HEK293 (cell line): ENCODE results near the gene BECN2.

Experiments used
- CTCF ChIA-PET: fragments of 350-600 bp; formaldehyde crosslinking; extraction: SDS; loops from one replicate; lab custom pipeline; 2021; ENCODE audit warnings: antibody characterized with exemption; lab: Yijun Ruan, JAX
- POLR2A ChIA-PET: fragments of 300-600 bp; formaldehyde crosslinking; extraction: SDS; loops from one replicate; lab custom pipeline; 2020; ENCODE audit warnings: antibody characterized with exemption, inconsistent platforms; lab: Yijun Ruan, JAX
- H3K27ac ChIP-seq: fragments of 200-500 bp; sonication (Bioruptor generic); 2 replicates; pipeline ENCODE4 v1.5.1; 2014; ENCODE audit warnings: low read depth, low read length, control low read depth, inconsistent platforms; ENCODE audit errors: extremely low read depth
- H3K36me3 ChIP-seq, 2 experiments: fragments of 200-500 bp in 1 of 2; sonication (Bioruptor generic) in 1 of 2; 1 replicate in 1 of 2; 2 replicates in 1 of 2; pipeline ENCODE4 v1.5.1; 2014 to 2017; ENCODE audit warnings: inconsistent platforms in 2 of 2, low read length in 2 of 2; ENCODE audit not compliant: control insufficient read depth in 2 of 2, insufficient read depth in 1 of 2
- H3K4me1 ChIP-seq: fragments of 200-500 bp; sonication (Bioruptor generic); 2 replicates; pipeline ENCODE4 v1.5.1; 2014; ENCODE audit warnings: mild to moderate bottlenecking, low read length, inconsistent platforms; ENCODE audit not compliant: control insufficient read depth, insufficient read depth
- H3K4me3 ChIP-seq: 2 replicates; pipeline ENCODE4 v1.5.1; 2011; ENCODE audit warnings: low read depth, mild to moderate bottlenecking, control low read depth, low read length, moderate library complexity
- H3K9me3 ChIP-seq: fragments of 200-500 bp; sonication (Bioruptor generic); 2 replicates; pipeline ENCODE4 v1.5.1; 2014; ENCODE audit warnings: low read depth, low read length, inconsistent platforms; ENCODE audit not compliant: control insufficient read depth, insufficient read depth
- GFI1B ChIP-seq: fragments of 450-650 bp; formaldehyde crosslinking; IDR thresholded peaks from 2 replicates; pipeline ENCODE4 v1.5.1; 2016; ENCODE audit warnings: missing biosample characterization, missing genetic modification characterization
- SETDB1 ChIP-seq: IDR thresholded peaks from one replicate; pipeline ENCODE4 v1.6.1; 2017; ENCODE audit warnings: mild to moderate bottlenecking, low read length, moderate library complexity, mixed read lengths; ENCODE audit not compliant: insufficient read length
- YY2 ChIP-seq: fragments of 450-650 bp; formaldehyde crosslinking; IDR thresholded peaks from 2 replicates; pipeline ENCODE4 v1.5.1; 2016; ENCODE audit warnings: missing biosample characterization, missing genetic modification characterization
- ZBTB21 ChIP-seq: fragments of 450-650 bp; formaldehyde crosslinking; IDR thresholded peaks from 2 replicates; pipeline ENCODE4 v1.5.1; 2017; ENCODE audit warnings: missing biosample characterization, missing genetic modification characterization
- ZFP3 ChIP-seq: fragments of 450-650 bp; formaldehyde crosslinking; IDR thresholded peaks from 2 replicates; pipeline ENCODE4 v1.5.1; 2016; ENCODE audit warnings: low read depth, missing biosample characterization, missing genetic modification characterization
- ZNF132 ChIP-seq: fragments of 450-650 bp; formaldehyde crosslinking; IDR thresholded peaks from 2 replicates; pipeline ENCODE4 v1.5.1; 2017; ENCODE audit warnings: missing biosample characterization, missing genetic modification characterization, borderline replicate concordance
- ZNF2 ChIP-seq: fragments of 450-650 bp; formaldehyde crosslinking; IDR thresholded peaks from 2 replicates; pipeline ENCODE4 v1.5.1; 2016; ENCODE audit warnings: missing biosample characterization, missing genetic modification characterization
- ZNF24 ChIP-seq: fragments of 450-650 bp; formaldehyde crosslinking; IDR thresholded peaks from 2 replicates; pipeline ENCODE4 v1.5.1; 2016; ENCODE audit warnings: missing biosample characterization, missing genetic modification characterization
- ZNF366 ChIP-seq: fragments of 450-650 bp; formaldehyde crosslinking; conservative IDR thresholded peaks from 2 replicates; pipeline ENCODE4 v1.5.1; 2016; ENCODE audit warnings: missing biosample characterization, missing genetic modification characterization
- ZNF416 ChIP-seq: fragments of 450-650 bp; formaldehyde crosslinking; IDR thresholded peaks from 2 replicates; pipeline ENCODE4 v1.5.1; 2016; ENCODE audit warnings: missing biosample characterization, missing genetic modification characterization
- ZNF473 ChIP-seq: fragments of 450-650 bp; formaldehyde crosslinking; IDR thresholded peaks from 2 replicates; pipeline ENCODE4 v1.5.1; 2017; ENCODE audit warnings: missing biosample characterization, missing genetic modification characterization
- ZNF560 ChIP-seq: fragments of 450-650 bp; formaldehyde crosslinking; IDR thresholded peaks from 2 replicates; pipeline ENCODE4 v1.5.1; 2017; ENCODE audit warnings: missing biosample characterization, missing genetic modification characterization, borderline replicate concordance
- ZNF600 ChIP-seq: fragments of 450-650 bp; formaldehyde crosslinking; IDR thresholded peaks from 2 replicates; pipeline ENCODE4 v1.5.1; 2016; ENCODE audit warnings: missing biosample characterization, missing genetic modification characterization
- ZNF610 ChIP-seq: fragments of 450-650 bp; formaldehyde crosslinking; IDR thresholded peaks from 2 replicates; pipeline ENCODE4 v1.5.1; 2016; ENCODE audit warnings: missing biosample characterization, missing genetic modification characterization, borderline replicate concordance
- ZNF629 ChIP-seq: fragments of 450-650 bp; formaldehyde crosslinking; IDR thresholded peaks from 2 replicates; pipeline ENCODE4 v1.5.1; 2017; ENCODE audit warnings: missing biosample characterization, missing genetic modification characterization
- ZNF677 ChIP-seq: fragments of 450-650 bp; IDR thresholded peaks from 2 replicates; pipeline ENCODE4 v1.5.0; 2018; ENCODE audit warnings: missing biosample characterization, mild to moderate bottlenecking, missing genetic modification characterization, moderate library complexity
- ZNF747 ChIP-seq: fragments of 450-650 bp; formaldehyde crosslinking; IDR thresholded peaks from 2 replicates; pipeline ENCODE4 v1.5.1; 2016; ENCODE audit warnings: missing biosample characterization, missing genetic modification characterization
- TF ChIP-seq, protein P1 (sequence below): fragments of 450-650 bp; formaldehyde crosslinking; IDR thresholded peaks from 2 replicates; pipeline ENCODE4 v1.5.1; 2016; ENCODE audit warnings: missing biosample characterization, missing genetic modification characterization
- TF ChIP-seq, protein P2 (sequence below): fragments of 450-650 bp; formaldehyde crosslinking; IDR thresholded peaks from 2 replicates; pipeline ENCODE4 v1.5.1; 2016; ENCODE audit warnings: missing biosample characterization, missing genetic modification characterization
- TF ChIP-seq, protein P3 (sequence below): fragments of 450-650 bp; formaldehyde crosslinking; IDR thresholded peaks from 2 replicates; pipeline ENCODE4 v1.5.1; 2016; ENCODE audit warnings: missing biosample characterization, missing genetic modification characterization
- TF ChIP-seq, protein P4 (sequence below): fragments of 450-650 bp; formaldehyde crosslinking; IDR thresholded peaks from 2 replicates; pipeline ENCODE4 v1.5.1; 2016; ENCODE audit warnings: missing biosample characterization, missing genetic modification characterization
- TF ChIP-seq, protein P5 (sequence below): fragments of 450-650 bp; formaldehyde crosslinking; IDR thresholded peaks from 2 replicates; pipeline ENCODE4 v1.5.0; 2017; ENCODE audit warnings: missing biosample characterization, missing genetic modification characterization, borderline replicate concordance
- TF ChIP-seq, protein P6 (sequence below): fragments of 450-650 bp; formaldehyde crosslinking; IDR thresholded peaks from 2 replicates; pipeline ENCODE4 v1.5.1; 2016; ENCODE audit warnings: missing biosample characterization, missing genetic modification characterization
- TF ChIP-seq, protein P7 (sequence below): fragments of 450-650 bp; formaldehyde crosslinking; IDR thresholded peaks from 2 replicates; pipeline ENCODE4 v1.5.1; 2016; ENCODE audit warnings: missing biosample characterization, missing genetic modification characterization, borderline replicate concordance

Gene BECN2

DNA sequence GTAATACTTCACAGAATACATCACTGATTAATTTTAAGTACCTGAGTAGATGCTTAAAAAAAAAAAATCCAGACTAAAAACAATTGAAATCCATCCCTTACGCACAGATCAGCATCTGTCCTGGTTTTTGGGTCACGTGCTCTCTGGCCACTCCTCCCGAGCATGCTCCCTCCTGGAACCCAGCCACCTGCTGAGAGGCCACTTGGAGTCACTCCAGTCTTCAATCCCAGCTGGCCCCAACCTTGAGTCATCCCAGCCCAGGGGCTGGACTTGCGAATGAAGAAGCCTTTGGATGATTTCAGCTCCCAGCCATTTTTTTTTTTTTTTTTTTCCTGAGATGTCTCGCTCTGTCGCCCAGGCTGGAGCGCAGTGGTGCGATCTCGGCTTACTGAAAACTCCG lies 32.5 kb downstream of the BECN2 start:
- Histone ChIP-seq H3K27ac (no peak overlapping the region; the same call in 1 of the 2 replicates), H3K4me1 (peaks cover 15% of the 10 kb centered on the region), H3K4me3 (no peak overlapping the region), H3K36me3 (no peaks in the 10 kb centered on the region), H3K9me3 (no peaks in the 10 kb centered on the region)
- ChIA-PET CTCF (interaction anchor here (0.6 to 1.7 kb wide), 7 partner anchors 8 to 418 kb away, joined by 3 to 15 read pairs (median 3); partner anchors contain the start of gene MAP1LC3C), POLR2A (interaction anchor here (0.5 to 0.9 kb wide), 4 partner anchors 17 to 102 kb away, joined by 3 to 5 read pairs (median 3); no protein-coding TSS in a partner anchor)
- no peak for TF ChIP-seq ZNF677 (tag by site-specific recombination)
- TF ChIP-seq, protein P1, sequence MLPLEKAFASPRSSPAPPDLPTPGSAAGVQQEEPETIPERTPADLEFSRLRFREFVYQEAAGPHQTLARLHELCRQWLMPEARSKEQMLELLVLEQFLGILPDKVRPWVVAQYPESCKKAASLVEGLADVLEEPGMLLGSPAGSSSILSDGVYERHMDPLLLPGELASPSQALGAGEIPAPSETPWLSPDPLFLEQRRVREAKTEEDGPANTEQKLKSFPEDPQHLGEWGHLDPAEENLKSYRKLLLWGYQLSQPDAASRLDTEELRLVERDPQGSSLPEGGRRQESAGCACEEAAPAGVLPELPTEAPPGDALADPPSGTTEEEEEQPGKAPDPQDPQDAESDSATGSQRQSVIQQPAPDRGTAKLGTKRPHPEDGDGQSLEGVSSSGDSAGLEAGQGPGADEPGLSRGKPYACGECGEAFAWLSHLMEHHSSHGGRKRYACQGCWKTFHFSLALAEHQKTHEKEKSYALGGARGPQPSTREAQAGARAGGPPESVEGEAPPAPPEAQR (tag by site-specific recombination) = no peak
- TF ChIP-seq, protein P2, sequence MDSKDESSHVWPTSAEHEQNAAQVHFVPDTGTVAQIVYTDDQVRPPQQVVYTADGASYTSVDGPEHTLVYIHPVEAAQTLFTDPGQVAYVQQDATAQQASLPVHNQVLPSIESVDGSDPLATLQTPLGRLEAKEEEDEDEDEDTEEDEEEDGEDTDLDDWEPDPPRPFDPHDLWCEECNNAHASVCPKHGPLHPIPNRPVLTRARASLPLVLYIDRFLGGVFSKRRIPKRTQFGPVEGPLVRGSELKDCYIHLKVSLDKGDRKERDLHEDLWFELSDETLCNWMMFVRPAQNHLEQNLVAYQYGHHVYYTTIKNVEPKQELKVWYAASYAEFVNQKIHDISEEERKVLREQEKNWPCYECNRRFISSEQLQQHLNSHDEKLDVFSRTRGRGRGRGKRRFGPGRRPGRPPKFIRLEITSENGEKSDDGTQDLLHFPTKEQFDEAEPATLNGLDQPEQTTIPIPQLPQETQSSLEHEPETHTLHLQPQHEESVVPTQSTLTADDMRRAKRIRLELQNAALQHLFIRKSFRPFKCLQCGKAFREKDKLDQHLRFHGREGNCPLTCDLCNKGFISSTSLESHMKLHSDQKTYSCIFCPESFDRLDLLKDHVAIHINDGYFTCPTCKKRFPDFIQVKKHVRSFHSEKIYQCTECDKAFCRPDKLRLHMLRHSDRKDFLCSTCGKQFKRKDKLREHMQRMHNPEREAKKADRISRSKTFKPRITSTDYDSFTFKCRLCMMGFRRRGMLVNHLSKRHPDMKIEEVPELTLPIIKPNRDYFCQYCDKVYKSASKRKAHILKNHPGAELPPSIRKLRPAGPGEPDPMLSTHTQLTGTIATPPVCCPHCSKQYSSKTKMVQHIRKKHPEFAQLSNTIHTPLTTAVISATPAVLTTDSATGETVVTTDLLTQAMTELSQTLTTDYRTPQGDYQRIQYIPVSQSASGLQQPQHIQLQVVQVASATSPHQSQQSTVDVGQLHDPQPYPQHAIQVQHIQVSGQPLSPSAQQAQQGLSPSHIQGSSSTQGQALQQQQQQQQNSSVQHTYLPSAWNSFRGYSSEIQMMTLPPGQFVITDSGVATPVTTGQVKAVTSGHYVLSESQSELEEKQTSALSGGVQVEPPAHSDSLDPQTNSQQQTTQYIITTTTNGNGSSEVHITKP (tag by site-specific recombination) = peak; percentile 23; the same call in 1 of the 2 replicates
- TF ChIP-seq YY2 (tag by site-specific recombination) = no peak
- no peak for TF ChIP-seq ZNF132 (tag by site-specific recombination)
- no peak for TF ChIP-seq ZBTB21 (tag by site-specific recombination)
- TF ChIP-seq, protein P3, sequence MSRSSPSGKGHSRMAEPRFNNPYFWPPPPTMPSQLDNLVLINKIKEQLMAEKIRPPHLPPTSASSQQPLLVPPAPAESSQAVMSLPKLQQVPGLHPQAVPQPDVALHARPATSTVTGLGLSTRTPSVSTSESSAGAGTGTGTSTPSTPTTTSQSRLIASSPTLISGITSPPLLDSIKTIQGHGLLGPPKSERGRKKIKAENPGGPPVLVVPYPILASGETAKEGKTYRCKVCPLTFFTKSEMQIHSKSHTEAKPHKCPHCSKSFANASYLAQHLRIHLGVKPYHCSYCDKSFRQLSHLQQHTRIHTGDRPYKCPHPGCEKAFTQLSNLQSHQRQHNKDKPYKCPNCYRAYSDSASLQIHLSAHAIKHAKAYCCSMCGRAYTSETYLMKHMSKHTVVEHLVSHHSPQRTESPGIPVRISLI (tag by site-specific recombination) = peak; percentile 47
- no peak for TF ChIP-seq ZNF2 (tag by site-specific recombination)
- peak; percentile 63; the same call in 1 of the 2 replicates for TF ChIP-seq ZNF629 (tag by site-specific recombination)
- TF ChIP-seq, protein P4, sequence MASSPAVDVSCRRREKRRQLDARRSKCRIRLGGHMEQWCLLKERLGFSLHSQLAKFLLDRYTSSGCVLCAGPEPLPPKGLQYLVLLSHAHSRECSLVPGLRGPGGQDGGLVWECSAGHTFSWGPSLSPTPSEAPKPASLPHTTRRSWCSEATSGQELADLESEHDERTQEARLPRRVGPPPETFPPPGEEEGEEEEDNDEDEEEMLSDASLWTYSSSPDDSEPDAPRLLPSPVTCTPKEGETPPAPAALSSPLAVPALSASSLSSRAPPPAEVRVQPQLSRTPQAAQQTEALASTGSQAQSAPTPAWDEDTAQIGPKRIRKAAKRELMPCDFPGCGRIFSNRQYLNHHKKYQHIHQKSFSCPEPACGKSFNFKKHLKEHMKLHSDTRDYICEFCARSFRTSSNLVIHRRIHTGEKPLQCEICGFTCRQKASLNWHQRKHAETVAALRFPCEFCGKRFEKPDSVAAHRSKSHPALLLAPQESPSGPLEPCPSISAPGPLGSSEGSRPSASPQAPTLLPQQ (tag by site-specific recombination) = peak; percentile 51; the same call in 1 of the 2 replicates
- TF ChIP-seq, protein P5, sequence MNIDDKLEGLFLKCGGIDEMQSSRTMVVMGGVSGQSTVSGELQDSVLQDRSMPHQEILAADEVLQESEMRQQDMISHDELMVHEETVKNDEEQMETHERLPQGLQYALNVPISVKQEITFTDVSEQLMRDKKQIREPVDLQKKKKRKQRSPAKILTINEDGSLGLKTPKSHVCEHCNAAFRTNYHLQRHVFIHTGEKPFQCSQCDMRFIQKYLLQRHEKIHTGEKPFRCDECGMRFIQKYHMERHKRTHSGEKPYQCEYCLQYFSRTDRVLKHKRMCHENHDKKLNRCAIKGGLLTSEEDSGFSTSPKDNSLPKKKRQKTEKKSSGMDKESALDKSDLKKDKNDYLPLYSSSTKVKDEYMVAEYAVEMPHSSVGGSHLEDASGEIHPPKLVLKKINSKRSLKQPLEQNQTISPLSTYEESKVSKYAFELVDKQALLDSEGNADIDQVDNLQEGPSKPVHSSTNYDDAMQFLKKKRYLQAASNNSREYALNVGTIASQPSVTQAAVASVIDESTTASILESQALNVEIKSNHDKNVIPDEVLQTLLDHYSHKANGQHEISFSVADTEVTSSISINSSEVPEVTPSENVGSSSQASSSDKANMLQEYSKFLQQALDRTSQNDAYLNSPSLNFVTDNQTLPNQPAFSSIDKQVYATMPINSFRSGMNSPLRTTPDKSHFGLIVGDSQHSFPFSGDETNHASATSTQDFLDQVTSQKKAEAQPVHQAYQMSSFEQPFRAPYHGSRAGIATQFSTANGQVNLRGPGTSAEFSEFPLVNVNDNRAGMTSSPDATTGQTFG (tag by site-specific recombination) = no peak
- no peak for TF ChIP-seq ZNF610 (tag by site-specific recombination)
- TF ChIP-seq ZNF560 = no peak
- no peak for TF ChIP-seq ZNF24 (tag by site-specific recombination)
- TF ChIP-seq, protein P6, sequence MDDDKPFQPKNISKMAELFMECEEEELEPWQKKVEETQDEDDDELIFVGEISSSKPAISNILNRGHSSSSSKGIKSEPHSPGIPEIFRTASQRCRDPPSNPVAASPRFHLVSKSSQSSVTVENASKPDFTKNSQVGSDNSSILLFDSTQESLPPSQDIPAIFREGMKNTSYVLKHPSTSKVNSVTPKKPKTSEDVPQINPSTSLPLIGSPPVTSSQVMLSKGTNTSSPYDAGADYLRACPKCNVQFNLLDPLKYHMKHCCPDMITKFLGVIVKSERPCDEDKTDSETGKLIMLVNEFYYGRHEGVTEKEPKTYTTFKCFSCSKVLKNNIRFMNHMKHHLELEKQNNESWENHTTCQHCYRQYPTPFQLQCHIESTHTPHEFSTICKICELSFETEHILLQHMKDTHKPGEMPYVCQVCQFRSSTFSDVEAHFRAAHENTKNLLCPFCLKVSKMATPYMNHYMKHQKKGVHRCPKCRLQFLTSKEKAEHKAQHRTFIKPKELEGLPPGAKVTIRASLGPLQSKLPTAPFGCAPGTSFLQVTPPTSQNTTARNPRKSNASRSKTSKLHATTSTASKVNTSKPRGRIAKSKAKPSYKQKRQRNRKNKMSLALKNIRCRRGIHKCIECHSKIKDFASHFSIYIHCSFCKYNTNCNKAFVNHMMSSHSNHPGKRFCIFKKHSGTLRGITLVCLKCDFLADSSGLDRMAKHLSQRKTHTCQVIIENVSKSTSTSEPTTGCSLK (tag by site-specific recombination) = no peak
- no peak for TF ChIP-seq SETDB1
- peak; percentile 32; the same call in 1 of the 2 replicates for TF ChIP-seq ZNF366
- TF ChIP-seq, protein P7, sequence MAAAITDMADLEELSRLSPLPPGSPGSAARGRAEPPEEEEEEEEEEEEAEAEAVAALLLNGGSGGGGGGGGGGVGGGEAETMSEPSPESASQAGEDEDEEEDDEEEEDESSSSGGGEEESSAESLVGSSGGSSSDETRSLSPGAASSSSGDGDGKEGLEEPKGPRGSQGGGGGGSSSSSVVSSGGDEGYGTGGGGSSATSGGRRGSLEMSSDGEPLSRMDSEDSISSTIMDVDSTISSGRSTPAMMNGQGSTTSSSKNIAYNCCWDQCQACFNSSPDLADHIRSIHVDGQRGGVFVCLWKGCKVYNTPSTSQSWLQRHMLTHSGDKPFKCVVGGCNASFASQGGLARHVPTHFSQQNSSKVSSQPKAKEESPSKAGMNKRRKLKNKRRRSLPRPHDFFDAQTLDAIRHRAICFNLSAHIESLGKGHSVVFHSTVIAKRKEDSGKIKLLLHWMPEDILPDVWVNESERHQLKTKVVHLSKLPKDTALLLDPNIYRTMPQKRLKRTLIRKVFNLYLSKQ = no peak
- TF ChIP-seq ZFP3 (tag by site-specific recombination) = no peak
- no peak for TF ChIP-seq ZNF416 (tag by site-specific recombination)
- TF ChIP-seq ZNF473 (tag by site-specific recombination) = no peak
- TF ChIP-seq GFI1B (tag by site-specific recombination) = no peak
- TF ChIP-seq ZNF600 (tag by site-specific recombination) = 0 out of 2 replicates have a peak, but pooled peaks have one; percentile 15
- no peak for TF ChIP-seq ZNF747
